OCI-LY1 (cell line): ENCODE measurements around the gene ALS2CL.

Source experiments
- H2AFZ ChIP-seq: fragments of 200-600 bp; sonication (generic), shearing (Covaris generic); 2 replicates; pipeline ENCODE4 v1.6.0; 2014; ENCODE audit warnings: antibody characterized with exemption, mild to moderate bottlenecking, low read length
- H3F3A ChIP-seq: fragments of 200-600 bp; sonication (generic), shearing (Covaris generic); 2 replicates; pipeline ENCODE4 v1.6.0; 2014; ENCODE audit warnings: mild to moderate bottlenecking, antibody characterized with exemption, low read length, moderate library complexity; ENCODE audit not compliant: insufficient read depth
- H3K27ac ChIP-seq: fragments of 200-600 bp; sonication (generic); 2 replicates; pipeline ENCODE4 v1.5.1; 2014; ENCODE audit warnings: low read length, mixed run types, mild to moderate bottlenecking, low read depth; ENCODE audit not compliant: poor library complexity, severe bottlenecking
- H3K27me3 ChIP-seq: fragments of 200-600 bp; sonication (generic); 2 replicates; pipeline ENCODE4 v1.6.0; 2014; ENCODE audit warnings: antibody characterized with exemption, mild to moderate bottlenecking, low read length, moderate library complexity; ENCODE audit not compliant: insufficient read depth
- H3K36me3 ChIP-seq: fragments of 200-600 bp; sonication (generic); 2 replicates; pipeline ENCODE4 v1.6.1; 2014; ENCODE audit warnings: mild to moderate bottlenecking, antibody characterized with exemption, low read length, moderate library complexity, mixed read lengths; ENCODE audit not compliant: insufficient read depth
- H3K4me1 ChIP-seq: fragments of 200-600 bp; sonication (generic); 2 replicates; pipeline ENCODE4 v1.5.1; 2014; ENCODE audit warnings: mild to moderate bottlenecking, low read length, moderate library complexity; ENCODE audit not compliant: insufficient read depth, severe bottlenecking
- H3K4me2 ChIP-seq: fragments of 200-600 bp; sonication (generic), shearing (Covaris generic); 2 replicates; pipeline ENCODE4 v1.6.1; 2014; ENCODE audit warnings: low read length
- H3K4me3 ChIP-seq: fragments of 200-600 bp; sonication (generic); 2 replicates; pipeline ENCODE4 v1.5.1; 2014; ENCODE audit warnings: low read length, low read depth, mild to moderate bottlenecking, mixed read lengths; ENCODE audit not compliant: poor library complexity, severe bottlenecking
- H3K79me2 ChIP-seq: fragments of 200-600 bp; shearing (Covaris generic); 2 replicates; pipeline ENCODE4 v1.6.1; 2016; ENCODE audit warnings: mixed run types, low read length, mixed read lengths; ENCODE audit not compliant: insufficient read depth
- H3K9ac ChIP-seq: fragments of 200-600 bp; sonication (generic), shearing (Covaris generic); 2 replicates; pipeline ENCODE4 v1.6.1; 2014; ENCODE audit warnings: mild to moderate bottlenecking, low read length, mixed read lengths
- H3K9me2 ChIP-seq: fragments of 200-600 bp; sonication (generic), shearing (Covaris generic); 2 replicates; pipeline ENCODE4 v1.6.1; 2014; ENCODE audit warnings: low read depth, mild to moderate bottlenecking, low read length, mixed read lengths
- H3K9me3 ChIP-seq: fragments of 200-600 bp; shearing (Covaris generic); 2 replicates; pipeline ENCODE4 v1.6.1; 2014; ENCODE audit warnings: low read length, mixed read lengths
- H4K20me1 ChIP-seq: fragments of 200-600 bp; sonication (generic), shearing (Covaris generic); 2 replicates; pipeline ENCODE4 v1.6.0; 2016; ENCODE audit warnings: mild to moderate bottlenecking, low read length; ENCODE audit not compliant: insufficient read depth
- CTCF ChIP-seq: fragments of 200-600 bp; sonication (generic), shearing (Covaris generic); IDR thresholded peaks from 2 replicates; pipeline ENCODE4 v1.5.1; 2017; ENCODE audit warnings: mild to moderate bottlenecking, antibody characterized with exemption, low read length, moderate library complexity, mixed read lengths
- EZH2 ChIP-seq: fragments of 200-600 bp; sonication (generic), shearing (Covaris generic); IDR thresholded peaks from 2 replicates; pipeline ENCODE4 v1.8.0; 2017; ENCODE audit warnings: borderline replicate concordance, mixed run types, mild to moderate bottlenecking, antibody characterized with exemption, low read length, moderate library complexity, mixed read lengths

ALS2CL gene

GRCh38 chr3:46648096-46648495 is 45.4 kb downstream of the ALS2CL start:
- no peak overlapping the region for H2AFZ ChIP-seq
- TF ChIP-seq EZH2 (no peak), CTCF (no peak)
- H3K4me2 ChIP-seq: no peak overlapping the region
- H4K20me1 ChIP-seq: no peaks in the 10 kb centered on the region
- H3K9ac ChIP-seq: no peak overlapping the region
- peaks cover 7% of the 10 kb centered on the region; the same call in 1 of the 2 replicates for H3K9me3 ChIP-seq
- no peak overlapping the region for H3K27ac ChIP-seq
- H3F3A ChIP-seq: no peaks in the 10 kb centered on the region
- H3K4me3 ChIP-seq: no peak overlapping the region
- H3K36me3 ChIP-seq: no peaks in the 10 kb centered on the region
- no peaks in the 10 kb centered on the region for H3K9me2 ChIP-seq
- H3K4me1 ChIP-seq: no peaks in the 10 kb centered on the region
- H3K79me2 ChIP-seq: no peaks in the 10 kb centered on the region
- H3K27me3 ChIP-seq: 0 out of 2 replicates have a peak, but pooled peaks cover 8% of the 10 kb centered on the region

GRCh38 chr3:46646700-46647099 is 46.8 kb downstream of the ALS2CL start:
- Histone ChIP-seq H2AFZ (no peak overlapping the region), H3K4me1 (no peaks in the 10 kb centered on the region), H4K20me1 (no peaks in the 10 kb centered on the region), H3K4me3 (no peak overlapping the region), H3K27me3 (0 out of 2 replicates have a peak, but pooled peaks cover 3% of the 10 kb centered on the region), H3K79me2 (no peaks in the 10 kb centered on the region), H3F3A (no peaks in the 10 kb centered on the region), H3K9me2 (no peaks in the 10 kb centered on the region), H3K9me3 (peaks cover 2% of the 10 kb centered on the region; the same call in 1 of the 2 replicates), H3K9ac (no peak overlapping the region), H3K27ac (no peak overlapping the region), H3K36me3 (no peaks in the 10 kb centered on the region), H3K4me2 (no peak overlapping the region)
- TF ChIP-seq EZH2: no peak
- TF ChIP-seq CTCF: no peak

GRCh38 chr3:46643701-46644100 is 49.8 kb downstream of the ALS2CL start:
- Histone ChIP-seq H3K36me3 (no peaks in the 10 kb centered on the region), H3K4me3 (no peak overlapping the region), H3K79me2 (no peaks in the 10 kb centered on the region), H3K9me3 (no peaks in the 10 kb centered on the region), H3K9ac (no peak overlapping the region), H4K20me1 (no peaks in the 10 kb centered on the region), H3F3A (no peaks in the 10 kb centered on the region), H3K27ac (no peak overlapping the region), H3K27me3 (no peaks in the 10 kb centered on the region), H2AFZ (no peak overlapping the region), H3K9me2 (no peaks in the 10 kb centered on the region), H3K4me2 (no peak overlapping the region), H3K4me1 (no peaks in the 10 kb centered on the region)
- TF ChIP-seq EZH2: no peak
- no peak for TF ChIP-seq CTCF
